Measurements from ENCODE around the gene ZNF18.

GRCh38 chr17:12024327-12024726 is 27.1 kb upstream of the ZNF18 start:
- TF ChIP-seq CTCF (conservative IDR thresholded peaks at IDR 0.05; ENCODE audit: low read depth, low read length), result no peak
- no peak for TF ChIP-seq SMC3 (IDR thresholded peaks at IDR 0.05; ENCODE audit: low read depth, low read length)

Data from IMR-90 (cell line).